H1 (cell line): Measurements from ENCODE around the gene C5orf15. TPM values are rescaled to one million over a fixed set of nuclear protein-coding genes. Genes with fewer than 3 reads are reported as not detected.

Experiments used
- CTCF ChIA-PET: fragments of 300-600 bp; sonication (Branson Sonifier 250); formaldehyde crosslinking; loops from one replicate; lab custom pipeline; 2021; ENCODE audit not compliant: partially characterized antibody; lab: Charles Lee
- POLR2A ChIA-PET: fragments of 300-600 bp; sonication (Branson Sonifier 250); formaldehyde crosslinking; loops from one replicate; lab custom pipeline; 2021; ENCODE audit warnings: inconsistent platforms; ENCODE audit not compliant: partially characterized antibody; lab: Charles Lee
- DNase-seq, 2 experiments: peaks; one replicate each; pipeline versions ENCODE4 v3.0.0 to v3.0.0-alpha.2; 2010 to 2022; ENCODE audit warnings: low spot score in 2 of 2, low read depth in 1 of 2, mixed read lengths in 1 of 2
- FAIRE-seq: peaks from 2 replicates; lab custom pipeline; 2011; peaks lifted over from hg19 to GRCh38; lab: Jason Lieb, UNC
- H2AFZ ChIP-seq: 2 replicates; pipeline ENCODE4 v1.8.1; 2012; ENCODE audit warnings: low read length, inconsistent platforms
- H2AK5ac ChIP-seq: 2 replicates; pipeline ENCODE4 v1.6.1; 2013; ENCODE audit warnings: low read depth, low read length
- H2BK120ac ChIP-seq: replicated peaks from 2 replicates; pipeline ENCODE3; 2013; ENCODE audit warnings: low read depth, low read length, inconsistent platforms
- H2BK12ac ChIP-seq: 2 replicates; pipeline ENCODE4 v1.6.1; 2013; ENCODE audit warnings: low read depth, low read length
- H2BK15ac ChIP-seq: 2 replicates; pipeline ENCODE4 v1.6.1; 2013; ENCODE audit warnings: low read length
- H2BK20ac ChIP-seq: 2 replicates; pipeline ENCODE4 v1.6.1; 2013; ENCODE audit warnings: low read length
- H2BK5ac ChIP-seq: 2 replicates; pipeline ENCODE4 v1.6.1; 2013; ENCODE audit warnings: low read depth, low read length
- H3K14ac ChIP-seq: 2 replicates; pipeline ENCODE4 v1.6.1; 2013; ENCODE audit warnings: inconsistent platforms; ENCODE audit not compliant: insufficient read length
- H3K18ac ChIP-seq: 2 replicates; pipeline ENCODE4 v1.6.1; 2013; ENCODE audit warnings: low read length; ENCODE audit errors: extremely low read depth
- H3K23ac ChIP-seq: 2 replicates; pipeline ENCODE4 v1.6.1; 2013; ENCODE audit warnings: inconsistent platforms; ENCODE audit not compliant: insufficient read length
- H3K23me2 ChIP-seq: 2 replicates; pipeline ENCODE4 v1.6.1; 2013; ENCODE audit warnings: low read depth, low read length
- H3K27ac ChIP-seq: 2 replicates; pipeline ENCODE4 v1.6.1; 2011; ENCODE audit warnings: low read depth, low read length, inconsistent platforms
- H3K27me3 ChIP-seq, 4 experiments: replicated peaks in 1 of 4; 1 replicate in 1 of 4; 2 replicates in 3 of 4; pipeline versions ENCODE4 v1.6.1 to v1.8.1; 2011 to 2013; ENCODE audit warnings: low read length in 3 of 4, mild to moderate bottlenecking in 3 of 4, inconsistent platforms in 2 of 4, mixed read lengths in 2 of 4, moderate library complexity in 1 of 4; ENCODE audit not compliant: control insufficient read depth in 3 of 4, insufficient read depth in 3 of 4; ENCODE audit errors: extremely low read depth in 1 of 4
- H3K36me3 ChIP-seq, 4 experiments: 2 replicates each; pipeline versions ENCODE4 v1.6.1 to v1.8.1; 2011 to 2013; ENCODE audit warnings: mild to moderate bottlenecking in 4 of 4, low read length in 3 of 4, moderate library complexity in 2 of 4, control low read depth in 1 of 4, inconsistent platforms in 1 of 4; ENCODE audit not compliant: insufficient read depth in 4 of 4, control insufficient read depth in 2 of 4
- H3K4ac ChIP-seq: replicated peaks from 2 replicates; pipeline ENCODE3; 2013; ENCODE audit warnings: low read length, low read depth, mixed read lengths, inconsistent platforms; ENCODE audit not compliant: insufficient read length
- H3K4me1 ChIP-seq, 4 experiments: replicated peaks in 1 of 4; 1 replicate in 1 of 4; 2 replicates in 3 of 4; pipeline versions ENCODE4 v1.6.1 to v1.8.1; 2011 to 2013; ENCODE audit warnings: low read length in 3 of 4, inconsistent platforms in 2 of 4, mixed read lengths in 1 of 4; ENCODE audit not compliant: insufficient read depth in 4 of 4, control insufficient read depth in 3 of 4
- H3K4me2 ChIP-seq, 2 experiments: 2 replicates each; pipeline versions ENCODE4 v1.6.1 to v1.8.1; 2011 to 2013; ENCODE audit warnings: low read depth in 2 of 2, low read length in 2 of 2, control low read depth in 1 of 2, inconsistent platforms in 1 of 2, mild to moderate bottlenecking in 1 of 2; ENCODE audit not compliant: insufficient read depth in 1 of 2
- H3K4me3 ChIP-seq, 4 experiments: fragments of 200-600, 300-600 bp in 1 of 4; sonication (generic), shearing (Covaris generic), sonication (Bioruptor Twin) in 1 of 4; 2 replicates each; pipeline versions ENCODE4 v1.5.1 to v1.8.1; 2011 to 2016; ENCODE audit warnings: low read length in 4 of 4, low read depth in 3 of 4, control low read depth in 2 of 4, inconsistent platforms in 2 of 4, mild to moderate bottlenecking in 2 of 4, mixed read lengths in 1 of 4, moderate library complexity in 1 of 4; ENCODE audit not compliant: insufficient read depth in 2 of 4; ENCODE audit errors: extremely low read depth in 1 of 4
- H3K56ac ChIP-seq: replicated peaks from 2 replicates; pipeline ENCODE3; 2013; ENCODE audit warnings: low read depth, mild to moderate bottlenecking, mixed read lengths, low read length, inconsistent platforms; ENCODE audit not compliant: insufficient read length
- H3K79me1 ChIP-seq: 2 replicates; pipeline ENCODE4 v1.6.1; 2013; ENCODE audit warnings: low read depth, low read length, control low read depth
- H3K79me2 ChIP-seq, 2 experiments: 2 replicates each; pipeline versions ENCODE4 v1.6.1 to v1.8.1; 2012 to 2013; ENCODE audit warnings: low read length in 2 of 2, mild to moderate bottlenecking in 2 of 2, inconsistent platforms in 1 of 2; ENCODE audit not compliant: insufficient read depth in 2 of 2, control insufficient read depth in 1 of 2
- H3K9ac ChIP-seq, 4 experiments: replicated peaks in 1 of 4; 1 replicate in 1 of 4; 2 replicates in 3 of 4; pipeline versions ENCODE4 v1.6.1 to v1.8.1; 2011 to 2013; ENCODE audit warnings: low read depth in 3 of 4, low read length in 3 of 4, control low read depth in 2 of 4, mild to moderate bottlenecking in 2 of 4, moderate library complexity in 2 of 4, inconsistent platforms in 1 of 4; ENCODE audit errors: extremely low read depth in 1 of 4
- H3K9me3 ChIP-seq, 2 experiments: 2 replicates each; pipeline versions ENCODE4 v1.6.1 to v1.8.1; 2012 to 2013; ENCODE audit warnings: mild to moderate bottlenecking in 2 of 2, moderate library complexity in 2 of 2, control low read depth in 1 of 2, inconsistent platforms in 1 of 2, low read depth in 1 of 2, low read length in 1 of 2, mixed read lengths in 1 of 2; ENCODE audit not compliant: insufficient read depth in 2 of 2
- H4K20me1 ChIP-seq, 2 experiments: replicated peaks in 1 of 2; 2 replicates each; pipeline versions ENCODE3 to v1.8.1; 2011 to 2013; ENCODE audit warnings: inconsistent platforms in 2 of 2, low read length in 2 of 2, mild to moderate bottlenecking in 1 of 2; ENCODE audit not compliant: insufficient read depth in 2 of 2, control insufficient read depth in 1 of 2
- H4K5ac ChIP-seq: 2 replicates; pipeline ENCODE4 v1.6.1; 2013; ENCODE audit warnings: low read length, low read depth, mixed read lengths, inconsistent platforms; ENCODE audit not compliant: insufficient read length
- H4K8ac ChIP-seq: 2 replicates; pipeline ENCODE4 v1.8.0; 2013; ENCODE audit warnings: mild to moderate bottlenecking, moderate library complexity, low read length, inconsistent platforms; ENCODE audit not compliant: insufficient read depth; ENCODE audit errors: extremely low read depth
- H4K91ac ChIP-seq: replicated peaks from 2 replicates; pipeline ENCODE3; 2013; ENCODE audit warnings: low read length, mixed read lengths, inconsistent platforms; ENCODE audit not compliant: insufficient read length
- CBX5 ChIP-seq: fragments of 300-800, 300-1000 bp; sonication (generic); IDR thresholded peaks from 2 replicates; pipeline ENCODE4 v1.7.1; 2016; ENCODE audit warnings: antibody characterized with exemption, low read length, low read depth
- EGR1 ChIP-seq: IDR thresholded peaks from 2 replicates; pipeline ENCODE4 v1.6.1; 2011; ENCODE audit warnings: low read depth, low read length, borderline replicate concordance
- KDM1A ChIP-seq: fragments of 200-600, 300-600 bp; sonication (generic); IDR thresholded peaks from 2 replicates; pipeline ENCODE4 v1.7.1; 2016; ENCODE audit warnings: mild to moderate bottlenecking, low read length, borderline replicate concordance
- NANOG ChIP-seq: IDR thresholded peaks from 2 replicates; pipeline ENCODE4 v1.6.1; 2011; ENCODE audit warnings: low read length, low read depth, mild to moderate bottlenecking, inconsistent platforms; ENCODE audit not compliant: insufficient read depth, poor library complexity, severe bottlenecking
- POLR2A ChIP-seq, 2 experiments: IDR thresholded peaks; 1 replicate in 1 of 2; 2 replicates in 1 of 2; pipeline ENCODE4 v1.6.1; 2011; ENCODE audit warnings: low read depth in 2 of 2, low read length in 2 of 2, mild to moderate bottlenecking in 2 of 2; ENCODE audit errors: control extremely low read depth in 1 of 2
- POLR2AphosphoS5 ChIP-seq: IDR thresholded peaks from 2 replicates; pipeline ENCODE4 v1.6.1; 2011; ENCODE audit warnings: low read depth, low read length
- RAD21 ChIP-seq, 2 experiments: IDR thresholded peaks in 1 of 2; conservative IDR thresholded peaks in 1 of 2; 2 replicates each; pipeline ENCODE4 v1.6.1; 2011; ENCODE audit warnings: low read depth in 2 of 2, low read length in 2 of 2, improper control_type of control experiment in 1 of 2, inconsistent platforms in 1 of 2, mild to moderate bottlenecking in 1 of 2, moderate library complexity in 1 of 2
- RNF2 ChIP-seq: fragments of 200-900, 300-1000 bp; sonication (generic); IDR thresholded peaks from 2 replicates; pipeline ENCODE4 v1.7.1; 2016; ENCODE audit warnings: borderline replicate concordance, low read depth, mild to moderate bottlenecking, antibody characterized with exemption, low read length; ENCODE audit not compliant: poor library complexity, severe bottlenecking; ENCODE audit errors: missing control alignments
- SP2 ChIP-seq: IDR thresholded peaks from 2 replicates; pipeline ENCODE4 v1.6.1; 2012; ENCODE audit warnings: mild to moderate bottlenecking, low read length, inconsistent platforms
- SP4 ChIP-seq: IDR thresholded peaks from 2 replicates; pipeline ENCODE4 v1.6.1; 2012; ENCODE audit warnings: low read length, inconsistent platforms
- ZNF274 ChIP-seq: IDR thresholded peaks from 2 replicates; pipeline ENCODE4 v1.7.0; 2012; ENCODE audit warnings: low read length, borderline replicate concordance; ENCODE audit errors: extremely low read depth
- WGBS, 2 experiments: shearing (Covaris generic) in 1 of 2; methylation state at CpG; one replicate each; pipeline versions ENCODE4 v1.1.6 to v1.1.7; 2013 to 2015; ENCODE audit warnings: low lambda C conversion rate in 2 of 2, mixed read lengths in 2 of 2, inconsistent platforms in 1 of 2, low coverage in 1 of 2, missing lambda C conversion rate in 1 of 2; ENCODE audit not compliant: insufficient replicate concordance in 2 of 2, insufficient coverage in 1 of 2, insufficient read length in 1 of 2; ENCODE audit errors: extremely low coverage in 1 of 2, missing lambda C conversion rate in 1 of 2; 5-methylcytosine and 5-hydroxymethylcytosine counted together
- polyA plus RNA-seq, 7 experiments: library from polyadenylated mRNA; depleted of rRNA in 3 of 7; stranded (reverse) in 5 of 7; unstranded in 2 of 7; fragments of >200 nt in 5 of 7; fragments of 200-250 nt in 2 of 7; gene quantifications; 1 replicate in 5 of 7; 2 replicates in 1 of 7; 4 replicates in 1 of 7; pipeline versions ENCODE4 v1.2.1 to v1.2.3, GENCODE V29; 2011 to 2013; ENCODE audit warnings: missing spikeins in 2 of 7, mixed read lengths in 2 of 7
- total RNA-seq: library from RNA; stranded (reverse); fragmentation: NEBNext Ultra II Directional; extraction: Animal tissue kit (Norgen Biotek cat#: 25700); gene quantifications from 2 replicates; pipeline ENCODE4 v1.2.1, GENCODE V29; 2021

Gene C5orf15
- total and polyA plus RNA-seq, 2 of the 8 experiments (the other 6 are each of a cell fraction or from before 2014, with no cell fraction given), result 31.7 to 39.3 TPM

DNA sequence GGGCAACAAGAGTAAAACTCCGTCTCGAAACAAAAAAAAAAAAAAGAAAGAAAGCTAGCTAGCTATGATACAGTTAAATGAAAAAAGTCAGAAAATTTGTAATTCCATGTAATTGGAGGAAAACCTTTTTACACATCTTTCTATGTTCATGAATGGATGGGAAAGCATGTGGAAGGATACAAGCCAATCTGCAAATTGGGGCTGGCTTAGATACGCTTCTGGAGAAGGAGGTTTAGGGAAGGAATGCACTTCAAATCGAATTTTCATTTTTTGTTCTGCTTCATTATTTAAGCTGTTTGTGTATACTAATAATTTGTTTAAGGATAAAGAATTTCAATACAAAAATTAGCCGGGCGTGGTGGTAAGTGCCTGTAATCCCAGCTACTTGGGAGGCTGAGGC lies 29.6 kb upstream of the C5orf15 start:
- POLR2A ChIA-PET, result interaction anchor here (0.7 kb wide), 1 partner anchor 14 kb away, joined by 5 read pairs; no protein-coding TSS in a partner anchor

More for the DNA sequence above, 29.6 kb upstream of the C5orf15 start:
- Histone ChIP-seq H2AK5ac (no peak overlapping the region), H3K27me3 (no peaks in the 10 kb centered on the region), H3K4ac (no peak overlapping the region), H3K9ac (no peak overlapping the region), H3K79me2 (peaks cover 68 to 99% of the 10 kb centered on the region in 2 experiments), H4K5ac (no peak overlapping the region), H3K23me2 (peaks cover 1% of the 10 kb centered on the region), H3K4me3 (no peak overlapping the region), H3K56ac (no peak overlapping the region), H3K79me1 (peaks cover 19% of the 10 kb centered on the region), H4K91ac (no peak overlapping the region), H2BK5ac (no peak overlapping the region), H2BK20ac (no peak overlapping the region), H4K8ac (no peak overlapping the region), H3K4me2 (no peak overlapping the region), H3K4me1 (peaks cover 12 to 27% (median 16%) of the 10 kb centered on the region in 4 experiments), H2BK120ac (no peak overlapping the region), H4K20me1 (peaks cover 60 to 67% of the 10 kb centered on the region in 2 experiments), H3K14ac (no peak overlapping the region), H3K18ac (no peak overlapping the region), H3K27ac (no peak overlapping the region), H3K23ac (no peak overlapping the region), H2BK12ac (no peak overlapping the region), H3K36me3 (no peaks in the 10 kb centered on the region; a peak in 1 of 8 replicates), H3K9me3 (no peaks in the 10 kb centered on the region), H2BK15ac (no peak overlapping the region), H2AFZ (no peak overlapping the region)
- no peak for DNase-seq
- WGBS, 2 experiments, result 79% methylated on average over 6 of the region's 6 CpGs; no CpG with 5 or more reads in 1 of the 2 experiments
- TF ChIP-seq ZNF274 (no peak), KDM1A (no peak), EGR1 (no peak), NANOG (no peak), POLR2A (IDR thresholded peaks at IDR 0.05; ENCODE audit: control extremely low read depth in 1 of 2, low read depth in 2 of 2, low read length in 2 of 2) (no peak), RAD21 (IDR thresholded peaks at IDR 0.05 in 1 of 2, conservative IDR thresholded peaks at IDR 0.05 in 1 of 2; ENCODE audit: low read depth in 2 of 2, low read length in 2 of 2) (no peak), RNF2 (no peak), CBX5 (no peak), SP4 (no peak), POLR2AphosphoS5 (no peak), SP2 (no peak)
- CTCF ChIA-PET, result interaction anchor here (0.6 to 9.3 kb wide), 12 partner anchors 10 to 1312 kb away, joined by 3 to 160 read pairs (median 4); partner anchors contain the start of gene CDKN2AIPNL
- no peak for FAIRE-seq
